HG03175 (cell line): ENCODE results near the gene MERTK.

ENCODE experiments used
- ATAC-seq: cut with Tn5 transposase; IDR thresholded peaks from one replicate; pipeline ENCODE4 v1.9.1; 2021; ENCODE audit warnings: mild to moderate bottlenecking, moderate library complexity; ENCODE audit not compliant: unreplicated experiment

MERTK gene

DNA sequence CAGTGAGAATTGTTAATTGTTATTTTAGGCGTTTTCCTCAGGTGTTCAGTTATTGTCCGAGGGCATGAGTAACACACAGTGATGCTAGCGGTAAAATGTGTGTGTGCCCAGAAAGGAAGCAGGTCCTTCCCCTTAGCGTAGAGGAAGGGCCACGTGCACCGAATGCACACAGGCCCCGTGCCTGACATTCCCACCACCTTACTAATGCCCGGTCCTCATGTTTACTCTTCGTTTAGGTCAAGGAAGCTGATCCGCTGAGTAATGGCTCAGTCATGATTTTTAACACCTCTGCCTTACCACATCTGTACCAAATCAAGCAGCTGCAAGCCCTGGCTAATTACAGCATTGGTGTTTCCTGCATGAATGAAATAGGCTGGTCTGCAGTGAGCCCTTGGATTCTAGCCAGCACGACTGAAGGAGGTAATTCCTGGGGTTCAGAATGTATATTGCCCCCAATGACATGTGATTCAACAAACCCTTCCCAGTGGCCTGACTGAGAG, 76.7 kb downstream of the MERTK start:
- no peak for ATAC-seq

DNA sequence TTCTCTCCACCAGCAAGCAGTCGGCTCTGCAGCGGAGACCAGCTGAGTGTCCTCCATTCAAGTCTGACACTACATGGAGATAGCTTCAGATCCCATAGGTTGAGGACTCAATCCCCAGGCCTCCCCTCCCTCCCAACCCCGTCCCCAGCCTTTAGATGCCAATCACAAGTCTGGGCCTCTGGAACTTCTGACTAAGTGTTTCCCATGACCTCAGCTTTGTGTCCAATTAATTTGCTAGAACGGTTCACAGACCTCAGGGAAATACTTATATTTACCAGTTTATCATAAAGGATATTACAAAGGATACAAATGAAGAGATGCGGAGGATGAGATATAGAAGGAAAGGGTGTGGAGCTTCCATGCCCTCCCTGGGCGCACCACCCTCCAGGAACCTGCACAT, 77.4 kb downstream of the MERTK start:
- no peak for ATAC-seq

DNA sequence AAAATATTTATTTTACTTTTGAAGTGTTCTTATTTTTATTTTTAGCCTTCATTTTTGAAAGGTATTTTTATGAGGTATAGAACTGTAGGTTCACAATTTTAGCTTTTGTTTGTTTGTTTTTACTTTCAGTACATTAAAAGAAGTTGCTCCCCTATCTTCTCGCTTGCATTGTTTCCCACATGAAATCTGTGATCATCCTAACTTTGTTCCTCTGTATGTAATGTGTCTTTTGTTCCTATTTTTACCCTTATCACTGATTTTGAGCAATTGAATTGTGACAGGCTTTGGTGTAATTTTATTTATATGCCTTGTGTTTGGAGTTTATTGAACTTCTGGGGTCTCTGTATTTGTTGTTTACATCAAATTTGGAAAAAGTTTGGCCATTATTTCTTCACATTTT, 78.8 kb downstream of the MERTK start:
- ATAC-seq = no peak

GRCh38 chr2:111978452-111979170, 80.2 kb downstream of the MERTK start:
- no peak for ATAC-seq

GRCh38 chr2:111981666-111982065, 83.3 kb downstream of the MERTK start:
- no peak for ATAC-seq

GRCh38 chr2:111982822-111983221, 84.4 kb downstream of the MERTK start:
- ATAC-seq = no peak

- ATAC-seq = no peak
Measured at GRCh38 chr2:111983478-111984212, 85.2 kb downstream of the MERTK start.

DNA sequence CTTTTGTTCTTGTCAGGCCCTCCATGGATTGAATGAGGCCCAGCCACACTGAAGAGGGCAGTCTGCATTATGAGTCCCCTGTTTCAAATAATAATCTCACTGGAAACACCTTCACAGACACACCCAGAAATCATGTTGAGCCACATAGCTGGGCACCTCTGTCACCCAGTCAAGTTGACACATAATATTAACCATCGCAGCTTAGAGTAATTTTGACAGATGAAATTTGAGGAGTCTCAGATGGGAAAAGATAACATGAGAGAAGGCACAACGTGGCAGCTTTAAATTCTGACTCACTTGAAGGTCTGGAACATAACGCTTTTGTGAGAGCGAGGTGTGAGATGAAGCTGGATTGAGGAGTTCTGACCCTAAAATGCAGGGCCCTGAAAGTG, 85.8 kb downstream of the MERTK start:
- ATAC-seq = no peak

GRCh38 chr2:111985514-111985913, 87.1 kb downstream of the MERTK start:
- no peak for ATAC-seq

DNA sequence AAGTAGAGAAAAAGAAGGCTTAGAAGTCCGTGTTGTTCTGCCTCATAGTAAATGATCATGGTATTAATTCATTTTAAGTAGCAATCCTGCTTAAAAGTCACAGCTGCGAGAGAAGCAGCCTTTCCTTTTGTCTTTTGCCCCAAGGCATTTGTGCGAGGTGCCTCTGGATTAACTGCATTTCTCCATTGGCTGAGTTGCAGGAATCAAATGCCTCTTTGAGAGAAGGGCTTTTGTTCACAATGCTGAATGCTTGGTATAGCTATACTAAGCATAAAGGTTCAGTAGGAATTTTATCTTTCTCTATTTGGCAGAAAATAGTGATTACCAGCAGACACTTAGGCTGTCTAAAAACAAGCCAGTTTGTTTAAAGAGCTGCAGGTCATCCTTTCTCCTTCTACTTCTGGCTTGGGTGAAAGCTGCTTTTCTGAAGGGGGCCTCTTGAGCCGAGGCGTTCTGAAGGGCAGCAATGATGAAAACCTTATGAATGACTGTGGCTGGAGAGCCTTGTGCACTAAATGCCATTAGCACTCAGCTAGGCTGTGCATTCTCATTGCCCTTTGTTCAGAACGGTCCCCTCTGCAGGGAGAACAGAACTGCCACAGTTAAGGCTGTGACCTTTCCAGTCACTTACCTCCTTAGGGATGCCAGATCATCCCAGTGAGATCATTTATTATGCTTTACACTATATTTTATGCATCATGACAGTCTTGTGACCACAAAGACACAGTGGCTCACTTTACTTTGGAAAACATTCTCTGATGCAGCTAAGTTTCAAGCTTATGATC, 87.9 kb downstream of the MERTK start:
- ATAC-seq = no peak

GRCh38 chr2:111990375-111990774, 92.0 kb downstream of the MERTK start:
- ATAC-seq = no peak

DNA sequence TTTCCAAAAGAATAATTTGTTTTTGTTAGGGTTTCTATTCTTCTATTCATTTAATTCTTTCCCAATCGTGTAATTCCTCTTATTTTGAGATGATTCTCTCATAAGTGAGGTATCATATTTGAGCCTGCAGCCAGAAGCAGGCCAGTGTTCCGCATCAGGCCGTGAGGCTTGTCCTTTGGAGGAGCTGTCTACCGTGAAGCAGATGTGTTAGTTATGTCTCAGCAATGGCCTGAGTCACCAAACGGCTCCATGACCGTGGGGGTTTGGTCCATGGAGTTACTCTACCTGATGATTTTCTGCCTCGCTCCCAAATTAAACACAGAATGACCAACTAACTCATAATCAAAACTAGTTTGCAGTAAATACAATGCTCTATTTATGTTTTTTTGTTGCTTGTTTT, 92.4 kb downstream of the MERTK start:
- no peak for ATAC-seq

DNA sequence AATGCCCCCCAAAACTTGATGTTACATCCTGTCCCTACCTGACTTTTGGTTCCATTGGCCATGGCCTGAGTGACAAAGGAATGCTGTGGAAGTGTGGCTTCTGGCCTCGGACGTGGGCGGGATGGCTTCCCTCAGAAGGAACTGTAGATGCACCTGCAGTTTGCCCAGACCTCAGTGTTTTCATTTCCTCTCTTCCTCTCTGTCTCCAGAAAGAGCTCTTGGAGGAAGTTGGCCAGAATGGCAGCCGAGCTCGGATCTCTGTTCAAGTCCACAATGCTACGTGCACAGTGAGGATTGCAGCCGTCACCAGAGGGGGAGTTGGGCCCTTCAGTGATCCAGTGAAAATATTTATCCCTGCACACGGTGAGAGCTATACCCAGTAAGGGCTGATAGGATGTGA, 95.6 kb downstream of the MERTK start:
- ATAC-seq = no peak

- no peak for ATAC-seq
Measured at GRCh38 chr2:111995148-111995547, 96.7 kb downstream of the MERTK start.

GRCh38 chr2:111999809-112000208, 101.4 kb downstream of the MERTK start:
- ATAC-seq = no peak

GRCh38 chr2:112000399-112001135, 102.2 kb downstream of the MERTK start:
- ATAC-seq = no peak

- ATAC-seq = peak; percentile 56
Measured at GRCh38 chr2:112001136-112001715, 102.8 kb downstream of the MERTK start.

DNA sequence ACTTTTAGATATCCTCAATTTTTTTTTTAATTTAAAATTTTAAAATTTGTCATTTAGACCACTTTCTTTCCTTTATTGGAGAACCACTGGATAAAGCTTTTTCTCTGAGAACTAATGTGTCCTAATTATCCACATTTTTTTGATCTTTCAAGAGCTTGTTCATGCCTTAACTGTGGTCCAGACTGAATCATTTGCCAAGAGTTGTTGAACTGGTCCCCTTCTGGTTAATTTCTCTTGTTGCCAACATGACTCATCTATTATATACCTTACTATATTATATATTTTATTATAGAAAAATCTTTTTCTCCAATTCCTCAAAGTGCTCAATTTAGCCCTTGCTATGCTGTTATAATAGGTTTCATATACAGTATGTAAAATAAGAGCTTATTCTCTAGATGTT, 103.5 kb downstream of the MERTK start:
- no peak for ATAC-seq

DNA sequence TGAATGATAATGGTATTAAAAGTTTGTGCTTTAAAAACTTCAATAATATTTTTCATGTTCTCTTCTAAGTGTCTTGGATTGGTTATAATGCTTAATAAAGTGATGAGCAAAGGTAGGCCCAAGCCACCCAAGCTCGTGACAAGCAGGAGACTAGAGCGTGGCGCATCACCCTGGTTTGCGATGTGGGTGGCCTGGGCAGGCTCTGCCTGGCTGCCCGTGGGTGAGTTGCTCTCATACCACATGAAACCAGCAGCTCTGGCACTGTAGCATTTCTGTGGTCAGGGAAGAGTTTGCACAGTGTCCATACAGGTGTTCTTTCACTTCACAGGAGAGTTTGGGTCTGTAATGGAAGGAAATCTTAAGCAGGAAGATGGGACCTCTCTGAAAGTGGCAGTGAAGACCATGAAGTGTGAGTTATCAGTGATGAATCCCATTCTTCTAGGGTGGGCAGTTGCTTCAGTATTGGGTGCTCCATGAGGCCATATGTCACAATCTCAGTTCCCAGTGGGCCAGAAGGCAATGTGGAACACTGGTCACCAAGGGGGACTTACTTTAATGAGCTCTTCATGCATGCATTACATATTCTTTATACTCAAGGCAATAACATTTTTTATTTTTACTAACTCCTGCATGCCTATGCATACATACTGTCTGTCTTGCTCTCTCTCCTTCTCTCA, 105.3 kb downstream of the MERTK start:
- ATAC-seq = no peak

DNA sequence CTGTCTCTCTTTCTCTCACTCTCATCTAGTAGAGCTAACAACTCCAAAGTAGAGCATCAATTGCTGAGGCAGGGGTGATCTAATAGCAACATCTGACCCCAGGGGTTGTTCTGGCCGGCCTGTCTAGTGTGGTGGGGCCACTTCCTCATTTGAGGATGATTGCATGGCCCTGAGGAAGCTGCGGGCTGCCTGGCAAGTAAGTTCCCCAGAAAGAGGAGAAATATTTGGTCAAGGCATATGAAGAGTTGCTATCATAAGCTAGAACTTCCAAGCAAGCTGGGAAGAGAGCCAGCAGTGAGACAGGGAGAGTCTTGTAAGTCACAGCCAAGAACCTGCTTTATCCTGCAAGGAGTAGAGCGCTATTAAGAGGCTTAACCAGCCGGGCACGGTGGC, 105.8 kb downstream of the MERTK start:
- peak; percentile 68 for ATAC-seq
